Psoas muscle (tissue), 8 donors: Measurements from ENCODE around the gene FRYL. TPM values are rescaled to one million over a fixed set of nuclear protein-coding genes. Genes with fewer than 3 reads are reported as not detected.
"Not testable (repeated sequence)": the region's sequence is repeated elsewhere in the genome, so short reads cannot be mapped to it uniquely, and the experiment has no call there.

Experiments used
- ATAC-seq, 4 donors: fragments of 200-7000 bp; cut with Tn5 transposase; one replicate each; pipeline ENCODE4 v1.9.1; 2020; ENCODE audit warnings: moderate library complexity in 3 of 4, mild to moderate bottlenecking in 2 of 4
- DNase-seq, 2 donors: peaks; one replicate each; pipeline ENCODE4 v3.0.0-alpha.2; 2020
- H3K27ac ChIP-seq: fragments of 200-600 bp; one replicate; pipeline ENCODE4 v1.8.0; 2022
- H3K27me3 ChIP-seq, 3 donors: fragments of 200-600 bp in 1 of 3; one replicate each; pipeline versions ENCODE4 v1.6.1 to v1.8.0; 2013 to 2022; ENCODE audit warnings: low read length in 2 of 3, mild to moderate bottlenecking in 2 of 3, moderate library complexity in 1 of 3; ENCODE audit not compliant: insufficient read depth in 3 of 3
- H3K36me3 ChIP-seq, 2 donors: fragments of 200-600 bp in 1 of 2; one replicate each; pipeline versions ENCODE4 v1.6.1 to v1.8.0; 2013 to 2022; ENCODE audit warnings: low read depth in 1 of 2, mild to moderate bottlenecking in 1 of 2, moderate library complexity in 1 of 2; ENCODE audit not compliant: insufficient read depth in 1 of 2
- H3K4me1 ChIP-seq: fragments of 200-600 bp; one replicate; pipeline ENCODE4 v1.8.0; 2022
- H3K4me3 ChIP-seq: fragments of 200-600 bp; one replicate; pipeline ENCODE4 v1.8.0; 2022; ENCODE audit warnings: mild to moderate bottlenecking
- H3K9me3 ChIP-seq: fragments of 200-600 bp; one replicate; pipeline ENCODE4 v1.8.0; 2022
- WGBS, 3 donors: extraction: QIAGEN DNeasy Blood & Tissue Kit; methylation state at CpG; one replicate each; pipeline versions ENCODE4 v1.1.6 to v1.1.7; 2013; 5-methylcytosine and 5-hydroxymethylcytosine counted together
- intact Hi-C, 2 donors: fragments of 100-400 bp; cut with DNase I; formaldehyde crosslinking; loops; one replicate each; pipeline versions ENCODE4 v1.11.0 to v1.14.2; 2022
- polyA plus RNA-seq, 3 donors: library from polyadenylated mRNA; stranded (reverse); fragments of 200-250 nt; gene quantifications; one replicate each; pipeline ENCODE4 v1.2.3, GENCODE V29; 2013
- total RNA-seq, 4 donors: library from RNA; stranded (reverse); fragmentation: NEBNext Ultra II Directional in 2 of 4; extraction: Animal tissue kit (Norgen Biotek cat#: 25700) in 2 of 4; gene quantifications; one replicate each; pipeline versions ENCODE4 v1.2.1 to v1.2.4, GENCODE V29; 2021 to 2023
- TF ChIP-seq, protein P1 (sequence below): fragments of 200-600 bp; IDR thresholded peaks from one replicate; pipeline ENCODE4 v1.8.0; 2022; ENCODE audit warnings: antibody characterized with exemption
- donor health status: healthy with polysubstance abuse.
- donor health status: DM: no; HTN: no; CAD: no; lungs with moderate emphysema.
- donor health status: Bipolar disorder and iron deficiency.
- donor health status: healthy.
- donor health status: DM: yes; HTN: yes; CAD: no.
- donor health status: DM: no; HTN: no; CAD: no.
- donor health status: DM: no; HTN: no; CAD: no.
- donor health status: DM: yes; HTN: yes; CAD: no.

FRYL gene
- total and polyA plus RNA-seq, 7 donors, result 4.8 to 21.7 (median 15.0) TPM

- ATAC-seq, result no peak
- peaks cover 48% of the 10 kb centered on the region for H3K4me1 ChIP-seq
These were observed 139.9 kb downstream of the FRYL start for GRCh38 chr4:48640225-48640624.

DNA sequence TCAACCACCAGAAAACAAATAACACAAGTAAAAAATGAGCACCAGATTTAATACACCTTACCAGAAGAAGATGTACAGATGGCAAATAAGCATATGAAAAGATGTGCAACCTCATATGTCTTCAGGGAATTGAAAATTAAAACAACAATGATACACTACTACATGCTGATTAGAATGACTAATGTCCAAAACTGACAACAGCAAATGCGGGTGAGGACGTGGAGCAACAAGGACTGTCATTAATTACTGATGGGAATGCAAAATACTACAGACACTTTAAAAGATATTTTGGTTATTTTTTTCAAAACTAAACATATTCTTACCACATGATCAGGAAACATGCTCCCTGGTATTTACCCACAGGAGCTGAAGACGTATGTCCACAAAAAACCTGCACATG is 140.3 kb downstream of the FRYL start:
- intact Hi-C loops, result loop anchor here in 1 of 2 donors (10.0 kb wide), 1 partner anchor 195 kb away; the partner anchor contains the start of gene OCIAD1
- TF ChIP-seq, protein P1, sequence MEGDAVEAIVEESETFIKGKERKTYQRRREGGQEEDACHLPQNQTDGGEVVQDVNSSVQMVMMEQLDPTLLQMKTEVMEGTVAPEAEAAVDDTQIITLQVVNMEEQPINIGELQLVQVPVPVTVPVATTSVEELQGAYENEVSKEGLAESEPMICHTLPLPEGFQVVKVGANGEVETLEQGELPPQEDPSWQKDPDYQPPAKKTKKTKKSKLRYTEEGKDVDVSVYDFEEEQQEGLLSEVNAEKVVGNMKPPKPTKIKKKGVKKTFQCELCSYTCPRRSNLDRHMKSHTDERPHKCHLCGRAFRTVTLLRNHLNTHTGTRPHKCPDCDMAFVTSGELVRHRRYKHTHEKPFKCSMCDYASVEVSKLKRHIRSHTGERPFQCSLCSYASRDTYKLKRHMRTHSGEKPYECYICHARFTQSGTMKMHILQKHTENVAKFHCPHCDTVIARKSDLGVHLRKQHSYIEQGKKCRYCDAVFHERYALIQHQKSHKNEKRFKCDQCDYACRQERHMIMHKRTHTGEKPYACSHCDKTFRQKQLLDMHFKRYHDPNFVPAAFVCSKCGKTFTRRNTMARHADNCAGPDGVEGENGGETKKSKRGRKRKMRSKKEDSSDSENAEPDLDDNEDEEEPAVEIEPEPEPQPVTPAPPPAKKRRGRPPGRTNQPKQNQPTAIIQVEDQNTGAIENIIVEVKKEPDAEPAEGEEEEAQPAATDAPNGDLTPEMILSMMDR, result no peak
- DNase-seq (no peak), ATAC-seq (no peak)
- WGBS, 3 donors, result 70 to 80% (median 76%) methylated on average over 3 of the region's 3 CpGs
- H3K27me3 ChIP-seq, result no peaks in the 10 kb centered on the region
- H3K27ac ChIP-seq, result no peak overlapping the region
- H3K36me3 ChIP-seq, result no peaks in the 10 kb centered on the region
- no peaks in the 10 kb centered on the region for H3K9me3 ChIP-seq
- no peak overlapping the region for H3K4me3 ChIP-seq
- peaks cover 52% of the 10 kb centered on the region for H3K4me1 ChIP-seq

More at GRCh38 chr4:48640225-48640624, 139.9 kb downstream of the FRYL start:
- H3K27ac ChIP-seq, result no peak overlapping the region
- H3K27me3 ChIP-seq, result no peaks in the 10 kb centered on the region
- TF ChIP-seq, protein P1, result no peak
- H3K4me3 ChIP-seq, result no peak overlapping the region
- no peak for DNase-seq
- no peaks in the 10 kb centered on the region for H3K9me3 ChIP-seq
- no peaks in the 10 kb centered on the region for H3K36me3 ChIP-seq
- intact Hi-C loops, result no loop called here

GRCh38 chr4:48638586-48638985 is 141.5 kb downstream of the FRYL start:
- DNase-seq, H3K9me3 ChIP-seq, H3K4me3 ChIP-seq, H3K27ac ChIP-seq, H3K27me3 ChIP-seq, H3K36me3 ChIP-seq, ATAC-seq: not testable (repeated sequence)
- WGBS, 3 donors, result 91 to 94% (median 92%) methylated on average over 5 of the region's 5 CpGs
- H3K4me1 ChIP-seq, result peaks cover 54% of the 10 kb centered on the region
- intact Hi-C loops, result loop anchor here in 1 of 2 donors (10.0 kb wide), 1 partner anchor 196 kb away; the partner anchor contains the start of gene OCIAD1

DNA sequence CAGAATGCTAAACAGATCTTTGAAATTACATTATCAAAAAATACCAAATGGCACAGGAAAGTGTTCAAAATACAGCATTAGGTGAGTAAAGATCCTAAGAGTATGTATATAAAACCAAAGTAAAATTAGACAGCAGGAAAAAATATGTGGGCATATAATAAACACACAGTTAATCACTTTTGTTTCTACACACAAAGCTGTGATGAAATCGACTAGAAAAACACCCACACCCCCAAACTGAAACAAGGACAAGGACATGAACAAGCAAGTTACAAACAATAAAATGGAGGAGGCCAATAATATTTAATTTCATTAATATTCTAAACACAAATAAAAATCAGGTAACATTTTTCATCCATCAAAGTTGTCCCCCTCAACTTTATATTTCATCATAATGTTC is 143.2 kb downstream of the FRYL start:
- Histone ChIP-seq H3K27me3 (no peaks in the 10 kb centered on the region), H3K4me3 (no peak overlapping the region), H3K27ac (no peak overlapping the region), H3K36me3 (no peaks in the 10 kb centered on the region), H3K9me3 (no peaks in the 10 kb centered on the region), H3K4me1 (peaks cover 38% of the 10 kb centered on the region)
- no peak for ATAC-seq
- TF ChIP-seq, protein P1, result no peak
- 76 to 86% (median 79%) methylated on average over 1 of the region's 1 CpG for WGBS, 3 donors
- DNase-seq, result no peak
- intact Hi-C loops, result loop anchor here in 1 of 2 donors (10.0 kb wide), 1 partner anchor 198 kb away; the partner anchor contains the start of gene OCIAD1

DNA sequence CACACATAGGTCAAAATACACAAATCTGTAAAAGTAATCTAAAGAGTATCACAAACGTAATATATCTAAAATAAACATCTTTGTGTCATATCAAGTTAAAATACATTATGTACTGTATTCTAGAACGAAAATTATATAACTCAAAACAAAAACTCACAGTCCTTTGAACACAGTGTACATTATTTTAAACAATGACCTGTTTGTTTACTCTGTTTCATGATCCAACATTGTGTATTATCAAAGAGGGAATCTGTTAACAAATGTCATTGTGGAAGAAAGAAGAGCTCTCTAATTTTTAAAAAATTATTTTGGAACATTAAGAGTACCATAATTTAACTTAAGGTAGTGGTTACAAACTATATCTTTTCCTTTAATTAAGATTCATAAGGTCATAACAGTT is 144.1 kb downstream of the FRYL start:
- Histone ChIP-seq H3K4me1 (peaks cover 29% of the 10 kb centered on the region), H3K27me3 (no peaks in the 10 kb centered on the region), H3K9me3 (no peaks in the 10 kb centered on the region), H3K36me3 (no peaks in the 10 kb centered on the region), H3K4me3 (no peak overlapping the region), H3K27ac (no peak overlapping the region)
- TF ChIP-seq, protein P1, result no peak
- no peak for DNase-seq
- intact Hi-C loops, result loop anchor here in 1 of 2 donors (10.0 kb wide), 1 partner anchor 199 kb away; the partner anchor contains the start of gene OCIAD1
- WGBS, 3 donors, result 32 to 36% (median 33%) methylated on average over 2 of the region's 2 CpGs
- no peak for ATAC-seq
